G401 (cell line): ENCODE measurements around the gene PRDM16. TPM values are rescaled to one million over a fixed set of nuclear protein-coding genes. Genes with fewer than 3 reads are reported as not detected.
"Not testable (repeated sequence)": the region's sequence is repeated elsewhere in the genome, so short reads cannot be mapped to it uniquely, and the experiment has no call there.

Source experiments
- DNase-seq: peaks from one replicate; pipeline ENCODE4 v3.0.0-alpha.2; 2015; ENCODE audit warnings: low spot score
- in situ Hi-C: cut with HindIII; loops from 2 replicates; pipeline ENCODE4 v1.10.0; 2016; ENCODE audit warnings: low sequenced_read_pairs, mixed read lengths
- total RNA-seq: library from RNA; depleted of rRNA; stranded (reverse); fragments of >200 nt; shearing (Covaris generic); gene quantifications from 2 replicates; pipeline ENCODE4 v1.2.3, GENCODE V29; 2014

Gene PRDM16
- total RNA-seq, 1 experiment from 2014 or later, result 2.8 TPM

DNA sequence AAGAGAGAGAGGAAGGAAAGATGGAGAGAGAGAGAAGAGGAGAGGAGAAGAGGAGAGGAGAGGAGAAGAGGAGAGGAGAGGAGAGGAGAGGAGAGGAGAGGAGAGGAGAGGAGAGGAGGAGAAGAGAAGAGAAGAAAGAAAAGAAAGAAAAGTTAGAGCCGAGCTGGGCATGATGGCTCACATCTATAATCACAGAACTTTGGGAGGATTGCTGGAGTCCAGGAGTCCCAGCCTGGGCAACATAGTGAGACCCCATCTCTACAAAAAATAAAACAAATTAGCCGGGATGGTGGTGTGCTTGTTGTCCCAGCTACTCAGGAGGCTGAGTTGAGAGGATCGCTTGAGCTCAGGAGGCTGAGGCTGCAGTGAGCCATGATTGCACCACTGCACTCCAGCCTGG, 171.0 kb downstream of the PRDM16 start:
- in situ Hi-C loops, DNase-seq: not testable (repeated sequence)

DNA sequence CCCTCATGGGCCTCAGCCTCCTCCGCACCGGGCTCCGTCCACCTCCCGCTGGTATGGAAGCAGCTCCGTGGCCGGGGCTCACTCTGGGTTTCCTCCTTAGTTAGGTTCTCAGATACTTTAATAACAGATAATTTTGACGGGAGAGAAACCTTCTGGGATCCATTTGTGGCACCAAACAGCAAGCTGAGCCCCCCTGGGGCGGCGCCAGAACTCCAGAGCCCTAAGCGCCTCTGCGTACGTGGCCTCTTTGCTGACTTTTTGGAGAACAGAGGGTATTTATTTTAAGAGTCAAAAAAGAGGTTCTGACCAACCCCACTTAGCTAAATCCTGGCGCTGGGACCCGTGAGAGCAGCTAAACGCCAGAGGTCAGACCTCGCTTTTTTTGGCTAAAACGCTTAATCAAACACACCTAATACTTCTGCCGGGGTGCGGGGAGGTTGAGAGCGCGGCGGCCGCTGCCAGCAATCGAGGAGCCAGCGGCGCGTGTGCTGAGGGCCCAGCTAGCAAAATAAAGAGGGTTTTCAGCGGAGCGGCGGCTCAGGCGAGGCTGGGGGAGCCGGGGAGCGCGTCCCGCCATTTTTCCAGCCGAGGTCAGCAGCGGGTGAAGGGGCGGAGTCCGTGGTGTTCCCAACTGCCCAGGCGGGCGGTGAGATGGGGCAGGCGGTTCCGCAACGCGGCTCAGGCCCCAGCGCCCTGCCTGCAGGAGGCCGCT, 171.7 kb downstream of the PRDM16 start:
- no peak for DNase-seq
- in situ Hi-C loops, result no loop called here

DNA sequence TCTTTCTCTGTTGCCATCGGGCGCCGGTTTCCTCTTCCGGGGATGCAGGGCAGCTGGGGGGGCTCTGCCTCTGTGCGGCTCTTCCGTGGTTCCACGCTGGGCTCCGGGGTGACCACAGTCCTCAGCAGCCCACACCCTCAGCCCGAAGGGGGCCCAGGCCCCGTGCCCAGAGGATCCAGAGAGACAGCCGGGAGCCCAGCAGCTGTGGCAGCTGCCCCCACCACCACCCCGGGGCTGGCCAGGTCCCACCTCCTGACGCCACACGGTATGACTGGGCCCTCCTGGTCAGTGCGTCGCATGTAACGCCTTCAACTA, 172.2 kb downstream of the PRDM16 start:
- in situ Hi-C loops, result no loop called here
- no peak for DNase-seq

DNA sequence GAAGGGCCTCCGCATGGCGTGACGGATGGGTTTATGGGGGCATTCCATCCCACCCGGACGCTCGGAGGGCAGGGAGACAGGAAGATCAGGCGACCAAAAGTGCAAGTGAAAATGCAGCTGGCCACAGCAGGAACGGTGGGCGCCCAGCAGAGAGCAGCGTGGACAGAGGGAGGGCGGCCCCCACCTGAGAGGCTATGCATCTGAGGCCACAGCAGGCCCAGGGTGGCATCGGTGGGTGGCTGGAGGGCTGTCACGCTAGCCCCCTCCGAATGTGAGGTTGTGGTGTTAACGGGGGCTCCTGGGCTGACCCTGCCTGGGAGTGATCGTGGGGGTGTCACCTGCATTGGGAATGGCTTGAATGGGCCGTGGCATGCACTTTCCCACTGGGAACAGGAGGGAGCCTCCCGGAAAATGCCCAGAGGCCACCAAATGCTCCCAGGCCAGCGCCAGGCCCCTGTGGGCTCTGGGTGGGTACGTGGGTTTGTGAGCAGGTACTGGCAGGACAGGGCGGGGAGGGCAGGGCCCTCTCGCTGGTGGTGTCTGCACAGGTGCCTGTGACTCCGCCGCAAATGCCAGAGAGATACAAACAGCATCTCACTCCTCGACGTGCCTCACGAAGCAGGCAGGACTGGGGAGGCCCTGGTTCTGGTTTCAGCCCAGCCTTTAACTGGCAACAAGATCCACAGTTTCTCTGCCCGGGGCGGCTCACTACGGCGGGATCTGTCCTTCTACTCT, 172.8 kb downstream of the PRDM16 start:
- in situ Hi-C loops, result no loop called here
- no peak for DNase-seq

DNA sequence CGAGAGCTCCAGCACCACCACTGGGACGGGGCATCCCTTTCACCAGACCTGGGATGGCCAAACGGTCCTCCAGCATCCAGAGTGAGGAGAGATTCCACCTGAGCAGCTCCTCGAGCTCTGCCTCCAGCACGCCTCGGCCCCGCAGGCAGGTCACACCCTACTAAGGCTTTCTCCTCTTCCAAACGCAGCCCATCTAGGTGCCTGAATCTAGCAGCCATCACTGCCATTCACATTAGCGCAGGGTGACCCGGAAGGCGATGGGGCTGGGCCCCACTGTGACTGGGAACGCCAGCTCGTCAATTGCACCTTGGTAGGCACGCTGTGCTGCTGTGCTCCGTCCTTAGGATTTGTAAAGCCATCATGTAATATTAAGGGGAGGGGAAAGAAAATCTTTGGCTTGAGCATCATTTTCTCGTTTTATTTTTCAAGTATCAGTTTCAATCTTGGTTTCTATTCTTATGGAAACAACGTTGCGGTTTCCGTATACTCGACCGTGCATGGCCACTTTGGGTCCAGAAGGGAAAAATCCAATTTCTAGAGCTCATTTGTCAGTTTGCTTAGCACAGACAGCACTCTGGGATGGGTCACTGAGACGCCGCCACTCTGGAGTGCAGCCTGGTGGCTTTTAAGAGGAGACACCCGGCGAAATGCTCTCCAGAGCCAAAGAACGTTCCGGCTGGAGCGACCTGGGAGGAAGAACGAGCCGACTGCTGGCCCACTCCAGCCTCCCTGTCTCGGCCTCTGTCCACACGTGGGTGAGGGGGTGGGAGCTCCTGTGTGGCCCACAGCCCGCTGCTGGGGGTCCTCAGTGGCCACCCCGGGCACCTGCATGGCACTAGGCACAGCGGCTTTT, 173.6 kb downstream of the PRDM16 start:
- DNase-seq, result no peak
- in situ Hi-C loops, result no loop called here

DNA sequence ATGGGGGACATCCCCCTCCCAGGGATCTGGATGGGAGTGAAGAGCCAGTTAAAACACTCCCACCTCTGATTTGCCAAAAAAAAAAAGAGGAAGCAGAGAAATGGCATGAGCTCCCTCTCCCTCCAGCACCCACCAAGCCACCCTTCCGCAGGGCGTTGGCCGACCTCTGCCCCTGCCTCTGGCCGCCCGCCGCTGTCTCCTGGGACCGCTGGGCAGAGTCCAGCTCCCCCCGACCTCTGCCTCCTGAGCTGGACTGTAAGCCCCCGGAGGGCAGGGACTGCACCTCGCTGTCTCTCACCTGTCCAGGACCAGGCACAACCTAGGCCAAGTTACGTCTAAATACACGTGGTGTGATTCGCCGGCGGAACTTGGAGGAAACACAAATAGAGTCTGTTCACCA, 174.3 kb downstream of the PRDM16 start:
- in situ Hi-C loops, result no loop called here

DNA sequence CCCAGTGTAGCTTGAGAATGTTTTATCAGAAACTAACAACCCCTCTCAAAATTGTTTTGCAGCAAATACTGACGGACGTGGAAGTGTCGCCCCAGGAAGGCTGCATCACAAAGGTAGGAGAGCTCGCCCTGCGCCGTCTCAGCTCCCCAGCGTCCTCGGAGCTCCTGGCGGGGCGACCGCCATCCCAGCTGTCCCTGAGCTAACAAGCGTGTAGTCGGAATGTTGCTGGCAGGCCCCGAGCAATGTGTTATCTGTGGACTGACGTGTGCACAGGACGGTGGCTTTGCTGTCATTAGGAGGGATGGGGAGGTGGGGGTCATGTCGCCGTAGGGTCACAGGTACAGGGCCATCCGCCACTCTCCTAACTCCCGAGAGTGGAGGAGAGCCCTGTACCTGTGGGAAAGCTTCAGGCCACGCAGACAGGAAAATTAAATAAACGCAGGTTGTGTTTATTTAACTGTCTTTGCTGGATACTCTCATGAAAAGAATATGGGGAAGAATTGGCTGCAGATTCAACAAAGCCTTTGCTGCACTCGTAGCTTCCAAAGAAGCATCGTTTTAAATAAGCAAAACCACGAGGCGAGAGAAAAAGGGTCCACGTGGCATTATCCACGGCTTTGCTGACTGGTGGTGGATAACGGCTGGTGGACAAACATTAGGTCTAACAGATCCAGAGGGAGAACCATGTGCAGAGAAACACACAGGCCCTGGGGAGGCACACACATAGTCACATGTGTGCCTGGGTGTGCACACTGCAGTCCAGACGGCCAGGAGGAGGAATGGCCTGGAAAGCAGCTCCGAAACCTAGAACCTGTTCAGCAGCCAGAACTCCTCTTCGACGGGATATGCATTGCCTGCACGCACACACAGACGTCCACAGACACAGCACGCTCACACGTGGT, 175.3 kb downstream of the PRDM16 start:
- DNase-seq, result no peak
- in situ Hi-C loops, result no loop called here

More for the DNA sequence above, 174.3 kb downstream of the PRDM16 start:
- DNase-seq, result no peak

DNA sequence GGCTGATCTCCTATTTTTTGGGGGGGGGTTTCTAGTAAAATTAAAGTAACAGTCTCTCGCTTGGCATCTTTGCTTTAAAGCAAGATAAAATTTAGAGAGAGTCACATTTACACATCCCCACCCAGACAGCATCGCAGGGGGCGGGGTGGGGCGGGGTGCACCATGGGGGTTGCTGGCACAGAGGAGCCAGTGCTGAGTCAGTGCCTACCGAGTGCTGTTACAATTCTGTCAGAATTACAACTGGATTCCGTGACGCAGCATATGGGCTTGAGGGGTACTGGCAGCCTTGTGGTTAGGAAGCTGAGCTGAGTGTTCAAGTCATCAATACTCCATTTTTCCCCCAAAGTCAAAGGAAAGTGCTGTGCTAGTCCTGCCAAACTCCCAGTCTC, 175.9 kb downstream of the PRDM16 start:
- no peak for DNase-seq
- in situ Hi-C loops, result no loop called here

DNA sequence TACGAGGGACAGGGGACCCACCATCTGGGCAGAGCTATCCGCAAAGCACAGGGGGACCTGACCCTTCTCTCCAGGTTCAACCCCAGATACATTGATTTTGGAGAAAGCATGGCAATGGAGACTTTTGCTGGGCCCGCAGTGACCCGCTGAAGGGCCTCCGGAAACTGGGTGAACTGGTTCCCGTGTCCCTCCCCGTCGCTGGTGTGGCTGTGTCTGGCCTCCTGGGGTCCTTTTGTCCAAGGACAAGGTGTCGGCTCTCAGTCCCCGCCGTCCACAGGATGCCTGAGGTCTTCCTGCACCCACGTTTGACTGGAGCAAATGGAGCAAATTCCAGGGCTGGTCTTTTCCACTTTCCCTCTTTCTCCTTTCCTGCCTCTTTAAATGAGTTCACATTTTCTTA, 176.3 kb downstream of the PRDM16 start:
- no peak for DNase-seq
- in situ Hi-C loops, result no loop called here

DNA sequence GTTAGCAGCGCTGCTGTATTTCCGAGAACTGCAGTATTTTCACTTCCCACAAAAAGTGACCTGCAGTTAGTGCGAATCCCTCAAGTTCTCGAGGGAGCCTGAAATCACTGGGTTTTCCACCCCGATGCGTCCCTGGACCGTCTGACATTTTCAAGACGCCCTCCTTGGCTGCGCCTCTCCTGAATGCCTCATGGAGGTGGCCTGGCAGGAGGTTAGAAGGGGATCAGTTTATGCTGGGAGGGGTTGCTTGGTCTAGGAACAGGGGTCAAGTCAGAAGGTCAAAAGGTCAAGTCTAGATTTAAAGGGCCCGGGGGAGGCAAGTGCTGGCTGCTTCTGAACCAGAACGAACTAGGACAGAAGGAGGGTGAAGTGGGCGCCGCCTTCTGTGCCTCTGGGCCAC, 176.8 kb downstream of the PRDM16 start:
- in situ Hi-C loops, result no loop called here
- DNase-seq, result no peak

DNA sequence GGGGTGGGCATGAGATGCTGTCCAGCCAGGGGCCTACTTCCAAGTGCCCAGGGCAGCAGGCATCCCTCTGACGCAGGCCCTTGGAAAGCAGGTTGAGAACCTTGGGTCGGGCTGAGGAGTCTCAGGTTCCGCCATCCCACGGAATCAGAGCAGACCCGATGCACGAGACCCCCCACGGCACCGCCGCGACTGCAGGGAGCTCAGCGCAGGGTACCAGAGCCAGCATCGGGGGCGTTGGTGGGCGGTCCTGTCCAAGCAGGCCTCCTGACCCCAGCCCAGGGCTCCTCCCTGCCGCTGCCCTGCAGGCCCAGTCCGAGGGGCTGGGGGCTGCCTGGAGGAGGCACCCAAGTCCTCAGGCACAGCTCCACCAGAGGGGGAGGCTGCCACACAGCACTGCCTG, 177.2 kb downstream of the PRDM16 start:
- no peak for DNase-seq

DNA sequence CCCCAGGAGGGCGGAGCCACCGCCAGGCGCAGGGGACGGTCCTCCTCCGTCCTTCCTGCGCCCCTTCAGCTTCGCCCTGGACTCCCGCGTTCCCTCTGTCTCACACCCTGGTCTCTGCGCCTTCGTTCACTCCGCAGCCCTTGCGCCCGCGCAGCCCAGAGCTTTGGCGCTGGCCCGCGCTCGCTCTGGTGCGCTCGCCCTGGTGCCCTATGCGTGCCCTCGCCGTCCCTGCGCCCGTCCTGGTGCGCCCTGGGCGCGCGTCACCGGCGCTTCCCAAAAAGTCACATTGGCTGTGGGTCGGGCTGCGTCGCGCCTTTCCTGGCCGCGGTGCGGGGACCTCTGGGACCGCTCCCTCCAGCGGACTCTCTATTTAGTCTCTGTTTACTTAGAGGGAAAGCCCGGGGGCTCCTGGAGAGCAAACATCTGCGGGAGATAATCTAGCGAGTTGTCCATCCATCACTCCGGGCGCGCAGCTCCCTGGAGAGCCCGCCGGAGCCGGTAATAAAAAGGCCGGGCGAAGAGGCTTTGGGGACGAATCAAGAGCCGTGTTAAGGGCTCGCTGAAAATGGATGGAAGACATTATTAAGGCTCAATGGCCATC, 178.6 kb downstream of the PRDM16 start:
- no peak for DNase-seq
- in situ Hi-C loops, result no loop called here

More for the DNA sequence above, 177.2 kb downstream of the PRDM16 start:
- in situ Hi-C loops, result no loop called here

DNA sequence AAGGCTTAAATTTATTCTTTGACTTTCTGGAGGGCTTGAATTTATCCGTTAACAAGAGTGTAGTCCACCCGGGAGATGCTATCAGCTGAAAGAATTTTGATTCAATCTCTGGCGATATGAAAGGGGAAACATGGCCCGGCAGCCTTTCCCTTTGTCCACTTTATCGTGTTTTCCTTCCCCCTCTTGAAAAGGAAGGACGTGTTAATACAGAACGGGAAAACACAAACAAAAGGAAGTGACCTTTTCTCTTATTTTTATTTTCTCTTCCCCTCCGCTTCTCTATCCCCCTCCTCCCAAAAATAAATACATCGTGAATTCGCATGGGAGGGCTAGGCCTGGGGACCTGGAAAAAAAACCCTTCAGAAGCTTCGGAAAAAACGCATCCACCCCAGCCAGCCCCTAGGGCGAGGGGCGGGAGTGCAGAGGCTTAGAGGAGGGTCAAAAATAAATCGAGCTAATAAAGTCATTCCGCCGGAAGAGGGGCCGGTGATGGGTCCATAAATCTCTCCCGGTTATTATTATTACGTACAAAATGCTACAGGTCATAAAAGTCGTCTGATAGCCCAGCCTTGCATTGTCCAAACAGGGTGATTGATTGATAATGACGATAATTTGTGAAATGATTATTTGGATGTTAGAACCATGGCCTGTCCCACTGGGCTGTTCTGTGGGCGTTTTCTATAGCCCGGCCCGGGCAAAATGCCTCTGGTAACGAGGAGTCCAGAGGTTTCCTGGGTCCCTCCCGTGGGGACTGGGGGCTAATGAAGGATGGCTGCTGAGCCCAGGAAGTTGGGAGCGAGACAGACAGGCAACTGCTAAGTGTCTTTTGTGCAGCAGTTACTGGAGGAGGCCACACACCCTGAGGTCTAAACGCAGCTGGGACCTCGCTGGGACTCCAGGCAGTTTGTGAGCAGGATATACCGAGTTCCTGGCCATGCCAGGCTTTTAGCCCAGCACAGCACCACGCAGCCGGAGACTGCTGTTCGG, 179.4 kb downstream of the PRDM16 start:
- in situ Hi-C loops, result no loop called here
- DNase-seq, result no peak

DNA sequence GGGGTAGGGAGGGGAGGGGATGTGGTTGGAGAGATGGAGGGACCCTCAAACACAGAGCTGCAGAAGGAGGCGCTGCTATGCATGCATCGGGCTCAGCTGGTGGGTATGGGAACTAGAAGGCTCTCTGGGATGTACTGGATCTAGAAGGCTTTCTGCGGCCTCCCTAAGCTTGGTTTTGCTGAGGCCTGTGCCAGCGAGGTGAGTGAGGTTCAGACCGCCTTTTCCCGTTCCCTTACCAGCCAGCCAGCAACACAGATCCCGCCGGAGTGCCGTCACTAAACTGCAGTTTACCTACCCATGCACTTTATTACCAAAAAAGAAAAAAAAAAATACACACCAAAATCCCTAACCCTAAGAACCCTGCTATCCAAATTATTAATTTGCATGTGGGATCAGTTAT, 180.2 kb downstream of the PRDM16 start:
- in situ Hi-C loops, result no loop called here
- no peak for DNase-seq

DNA sequence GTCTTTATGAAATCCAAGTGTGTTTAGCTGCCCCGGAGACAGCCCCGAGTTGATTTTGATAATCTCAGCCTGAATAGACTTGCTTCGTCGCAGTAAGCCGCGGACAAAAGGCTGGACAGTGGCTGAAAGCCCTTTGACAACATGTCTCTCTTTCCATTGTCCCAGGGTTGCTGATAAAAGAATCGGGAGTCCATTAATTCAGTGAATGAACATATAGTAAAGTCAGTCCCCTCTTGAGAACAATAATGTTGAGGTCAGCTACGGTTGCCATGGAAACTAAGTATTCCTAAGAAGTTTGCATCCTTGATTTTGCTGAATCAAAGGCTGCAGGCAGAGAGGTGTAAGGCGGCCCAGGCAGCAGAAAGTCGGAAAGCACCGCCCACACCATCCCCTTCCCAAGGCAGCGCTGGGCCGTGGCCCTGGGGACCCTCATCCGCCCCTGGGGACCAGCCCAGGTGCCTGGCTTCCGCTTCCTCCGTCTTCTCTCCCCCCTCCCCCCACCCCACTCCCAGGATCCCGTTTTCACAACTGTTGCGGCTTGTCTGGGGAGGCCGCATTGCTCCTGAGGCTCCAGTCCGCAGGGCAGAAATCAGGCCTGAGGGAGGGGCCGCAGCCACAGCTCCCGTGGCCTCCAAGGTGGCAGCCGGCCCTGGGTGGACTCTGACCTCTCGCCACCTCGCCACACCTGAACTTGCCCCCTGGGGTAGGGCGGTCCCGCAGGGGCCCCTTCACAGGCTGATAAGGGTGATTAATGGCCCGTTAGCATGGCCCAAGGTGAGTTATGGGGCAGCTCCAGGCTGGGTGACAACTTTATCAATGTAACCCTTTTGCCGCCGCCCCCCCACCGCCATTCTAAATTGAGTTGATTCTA, 180.9 kb downstream of the PRDM16 start:
- in situ Hi-C loops, result no loop called here
- no peak for DNase-seq

DNA sequence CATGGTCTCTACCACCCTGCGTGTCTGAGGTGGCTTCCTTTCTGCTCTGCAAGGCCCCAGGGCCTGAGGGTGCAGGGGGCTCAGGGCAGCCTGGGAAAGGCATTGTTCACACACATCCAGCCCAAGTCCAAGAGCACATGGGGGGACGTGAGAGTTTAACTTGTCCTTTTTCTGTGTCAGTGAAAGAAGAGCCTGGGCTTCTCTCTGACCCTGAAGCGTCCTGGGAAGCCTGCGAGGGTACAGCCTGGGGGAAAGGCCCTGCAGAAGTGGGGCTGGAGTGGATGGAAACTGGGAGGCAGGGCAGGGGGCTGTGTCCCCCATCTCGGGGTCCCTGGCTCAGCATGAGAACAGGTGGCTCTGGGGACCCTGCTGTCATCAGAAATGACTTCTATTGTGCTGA, 181.6 kb downstream of the PRDM16 start:
- in situ Hi-C loops, result no loop called here

More for the DNA sequence above, 181.6 kb downstream of the PRDM16 start:
- no peak for DNase-seq
